Hair follicular keratinocyte (primary cell): Measurements from ENCODE around the gene DPF1. TPM values are rescaled to one million over a fixed set of nuclear protein-coding genes. Genes with fewer than 3 reads are reported as not detected.

Experiments used
- total RNA-seq: library from RNA; depleted of rRNA; stranded (reverse); fragments of >200 nt; gene quantifications from 2 replicates; pipeline ENCODE4 v1.2.3, GENCODE V29; 2015

DPF1 gene
- 2.0 and 2.3 TPM in 2 replicates for total RNA-seq

GRCh38 chr19:38224014-38224862 lies at the start of gene DPF1:
TSS of gene DPF1 (minus strand) at chr19:38224222. CDS start at chr19:38224142, 80 bp downstream.

GRCh38 chr19:38264486-38265212 lies 40.6 kb upstream of the DPF1 start, which contains the start of gene SPINT2:
TSS of gene SPINT2 (plus strand) at chr19:38264573. CDS start at chr19:38264893, 320 bp downstream.

Other genes with a start within 250 kb of the DPF1 start
- 3.3 and 19.9 TPM in 2 replicates for gene PPP1R14A, start 32.2 kb upstream of the DPF1 start, total RNA-seq
- 757 and 1,192 TPM in 2 replicates for gene SPINT2, start 40.4 kb upstream of the DPF1 start, total RNA-seq
- gene C19orf33, start 80.0 kb upstream of the DPF1 start, total RNA-seq: 606 and 644 TPM in 2 replicates
- gene YIF1B, start 91.7 kb upstream of the DPF1 start, total RNA-seq: 121 and 122 TPM in 2 replicates
- gene KCNK6, start 95.6 kb upstream of the DPF1 start, total RNA-seq: 27.4 and 27.8 TPM in 2 replicates
- 0.78 TPM in 1 of 2 replicates, not detected in the other for gene CATSPERG, start 111.6 kb upstream of the DPF1 start, total RNA-seq
- 357 and 374 TPM in 2 replicates for gene PSMD8, start 150.3 kb upstream of the DPF1 start, total RNA-seq
- 0.08 and 0.55 TPM in 2 replicates for gene GGN, start 163.8 kb upstream of the DPF1 start, total RNA-seq
- gene SPRED3, start 164.5 kb upstream of the DPF1 start, total RNA-seq: 1.6 and 3.2 TPM in 2 replicates
- gene FAM98C, start 178.9 kb upstream of the DPF1 start, total RNA-seq: 18.3 and 20.2 TPM in 2 replicates
- gene RASGRP4, start 202.0 kb upstream of the DPF1 start, total RNA-seq: not detected in 2 replicates
- gene RYR1, start 209.5 kb upstream of the DPF1 start, total RNA-seq: 1.8 and 3.7 TPM in 2 replicates